ENCODE data around the gene NIT1. TPM values are rescaled to one million over a fixed set of nuclear protein-coding genes. Genes with fewer than 3 reads are reported as not detected.

NIT1 gene
- total and polyA plus RNA-seq, 4 donors = 31.1 to 50.5 (median 44.6) TPM

GRCh38 chr1:161130266-161130665 is 12.4 kb downstream of the NIT1 start:
- Histone ChIP-seq H3K36me3 (ENCODE audit: control insufficient read depth in 1 of 2, insufficient read depth in 2 of 2, low read length in 1 of 2) (no peaks in the 10 kb centered on the region), H3K4me1 (ENCODE audit: control insufficient read depth in 1 of 2, insufficient read depth in 2 of 2, low read length in 2 of 2) (no peaks in the 10 kb centered on the region), H3K4me3 (ENCODE audit: low read length in 2 of 2) (no peak overlapping the region), H3K27ac (ENCODE audit: low read depth in 1 of 2, low read length in 2 of 2) (no peak overlapping the region), H3K27me3 (ENCODE audit: control insufficient read depth in 1 of 2, insufficient read depth in 2 of 2, low read length in 1 of 2) (no peaks in the 10 kb centered on the region), H3K9me3 (ENCODE audit: control insufficient read depth, low read length) (no peaks in the 10 kb centered on the region)
- intact Hi-C loops (cut with DNase I) = no loop called here
- 19 to 23% methylated on average over 1 of the region's 1 CpG for WGBS, 2 donors
- no peak for DNase-seq
- no peak for ATAC-seq (ENCODE audit: low FRiP score)

GRCh38 chr1:161131523-161132409 is 13.9 kb downstream of the NIT1 start:
- WGBS, 2 donors = 1% methylated on average over 22 of the region's 22 CpGs
- peak; percentile 48 for ATAC-seq (ENCODE audit: low FRiP score)
- intact Hi-C loops (cut with DNase I) = loop anchor here (2.0 kb wide), 2 partner anchors 21 to 27 kb away; partner anchors contain the start of genes UFC1 (in 1 of the 2) and USP21 (in 1 of the 2)
- DNase-seq = no peak
- Histone ChIP-seq H3K36me3 (ENCODE audit: control insufficient read depth in 1 of 2, insufficient read depth in 2 of 2, low read length in 1 of 2) (no peaks in the 10 kb centered on the region), H3K4me3 (ENCODE audit: low read length in 2 of 2) (peak overlapping the region; percentile 61 to 92), H3K4me1 (ENCODE audit: control insufficient read depth in 1 of 2, insufficient read depth in 2 of 2, low read length in 2 of 2) (no peaks in the 10 kb centered on the region), H3K27ac (ENCODE audit: low read depth in 1 of 2, low read length in 2 of 2) (peak overlapping the region in 1 of 2 donors; percentile 79), H3K27me3 (ENCODE audit: control insufficient read depth in 1 of 2, insufficient read depth in 2 of 2, low read length in 1 of 2) (no peaks in the 10 kb centered on the region), H3K9me3 (ENCODE audit: control insufficient read depth, low read length) (no peaks in the 10 kb centered on the region)

- intact Hi-C loops (cut with DNase I) = loop anchor here (2.0 kb wide), 2 partner anchors 20 to 26 kb away; partner anchors contain the start of genes UFC1 (in 1 of the 2) and USP21 (in 1 of the 2)
- peak; percentile 96 to 97 for DNase-seq
- Histone ChIP-seq H3K27ac (ENCODE audit: low read depth in 1 of 2, low read length in 2 of 2) (peak within 1 kb of the TSS; percentile 63 to 79), H3K36me3 (ENCODE audit: control insufficient read depth in 1 of 2, insufficient read depth in 2 of 2, low read length in 1 of 2) (no peaks in the 10 kb centered on the region), H3K27me3 (ENCODE audit: control insufficient read depth in 1 of 2, insufficient read depth in 2 of 2, low read length in 1 of 2) (no peaks in the 10 kb centered on the region), H3K9me3 (ENCODE audit: control insufficient read depth, low read length) (no peaks in the 10 kb centered on the region), H3K4me3 (ENCODE audit: low read length in 2 of 2) (peak within 1 kb of the TSS; percentile 61 to 92), H3K4me1 (ENCODE audit: control insufficient read depth in 1 of 2, insufficient read depth in 2 of 2, low read length in 2 of 2) (no peaks in the 10 kb centered on the region)
- ATAC-seq (ENCODE audit: low FRiP score) = peak; percentile 95
- WGBS, 2 donors = 0 to 1% methylated on average over 51 to 68 of the region's 68 CpGs
Measured at GRCh38 chr1:161132410-161133219, 14.7 kb downstream of the NIT1 start, which contains the start of gene DEDD. TSS of gene DEDD (minus strand) at chr1:161132667. CDS start at chr1:161124462, 8,205 bp downstream.

- intact Hi-C loops (cut with DNase I) = loop anchor here (2.0 kb wide), 2 partner anchors 20 to 26 kb away; partner anchors contain the start of genes UFC1 (in 1 of the 2) and USP21 (in 1 of the 2)
- ATAC-seq (ENCODE audit: low FRiP score) = no peak
- H3K4me1 ChIP-seq (ENCODE audit: control insufficient read depth in 1 of 2, insufficient read depth in 2 of 2, low read length in 2 of 2) = no peaks in the 10 kb centered on the region
Measured at GRCh38 chr1:161133220-161133740, 15.4 kb downstream of the NIT1 start.

GRCh38 chr1:161137881-161138280 is 20.0 kb downstream of the NIT1 start:
- H3K36me3 ChIP-seq (ENCODE audit: control insufficient read depth in 1 of 2, insufficient read depth in 2 of 2, low read length in 1 of 2) = no peaks in the 10 kb centered on the region
- no peak overlapping the region for H3K4me3 ChIP-seq (ENCODE audit: low read length in 2 of 2)
- DNase-seq = no peak
- H3K27ac ChIP-seq (ENCODE audit: low read depth in 1 of 2, low read length in 2 of 2) = no peak overlapping the region
- no peaks in the 10 kb centered on the region for H3K4me1 ChIP-seq (ENCODE audit: control insufficient read depth in 1 of 2, insufficient read depth in 2 of 2, low read length in 2 of 2)
- intact Hi-C loops (cut with DNase I) = no loop called here
- no peaks in the 10 kb centered on the region for H3K9me3 ChIP-seq (ENCODE audit: control insufficient read depth, low read length)
- no peak for ATAC-seq (ENCODE audit: low FRiP score)
- H3K27me3 ChIP-seq (ENCODE audit: control insufficient read depth in 1 of 2, insufficient read depth in 2 of 2, low read length in 1 of 2) = no peaks in the 10 kb centered on the region
- 55 to 65% methylated on average over 3 of the region's 3 CpGs for WGBS, 2 donors

More at GRCh38 chr1:161133220-161133740, 15.4 kb downstream of the NIT1 start:
- H3K27ac ChIP-seq (ENCODE audit: low read depth in 1 of 2, low read length in 2 of 2) = peak overlapping the region; percentile 63 to 79
- H3K36me3 ChIP-seq (ENCODE audit: control insufficient read depth in 1 of 2, insufficient read depth in 2 of 2, low read length in 1 of 2) = no peaks in the 10 kb centered on the region
- H3K27me3 ChIP-seq (ENCODE audit: control insufficient read depth in 1 of 2, insufficient read depth in 2 of 2, low read length in 1 of 2) = no peaks in the 10 kb centered on the region
- H3K9me3 ChIP-seq (ENCODE audit: control insufficient read depth, low read length) = no peaks in the 10 kb centered on the region
- peak overlapping the region; percentile 61 to 92 for H3K4me3 ChIP-seq (ENCODE audit: low read length in 2 of 2)
- DNase-seq = no peak
- 2 to 3% methylated on average over 11 of the region's 11 CpGs for WGBS, 2 donors

GRCh38 chr1:161138431-161138830 is 20.5 kb downstream of the NIT1 start:
- ATAC-seq (ENCODE audit: low FRiP score) = no peak
- Histone ChIP-seq H3K27ac (ENCODE audit: low read depth in 1 of 2, low read length in 2 of 2) (no peak overlapping the region), H3K36me3 (ENCODE audit: control insufficient read depth in 1 of 2, insufficient read depth in 2 of 2, low read length in 1 of 2) (no peaks in the 10 kb centered on the region), H3K4me1 (ENCODE audit: control insufficient read depth in 1 of 2, insufficient read depth in 2 of 2, low read length in 2 of 2) (no peaks in the 10 kb centered on the region), H3K9me3 (ENCODE audit: control insufficient read depth, low read length) (no peaks in the 10 kb centered on the region), H3K4me3 (ENCODE audit: low read length in 2 of 2) (no peak overlapping the region), H3K27me3 (ENCODE audit: control insufficient read depth in 1 of 2, insufficient read depth in 2 of 2, low read length in 1 of 2) (no peaks in the 10 kb centered on the region)
- no peak for DNase-seq
- 60 to 77% methylated on average over 1 of the region's 1 CpG for WGBS, 2 donors
- intact Hi-C loops (cut with DNase I) = no loop called here

- H3K4me3 ChIP-seq (ENCODE audit: low read length in 2 of 2) = no peak overlapping the region
- H3K9me3 ChIP-seq (ENCODE audit: control insufficient read depth, low read length) = no peaks in the 10 kb centered on the region
- H3K27ac ChIP-seq (ENCODE audit: low read depth in 1 of 2, low read length in 2 of 2) = no peak overlapping the region
- no peaks in the 10 kb centered on the region for H3K4me1 ChIP-seq (ENCODE audit: control insufficient read depth in 1 of 2, insufficient read depth in 2 of 2, low read length in 2 of 2)
- ATAC-seq (ENCODE audit: low FRiP score) (no peak), DNase-seq (no peak)
- H3K27me3 ChIP-seq (ENCODE audit: control insufficient read depth in 1 of 2, insufficient read depth in 2 of 2, low read length in 1 of 2) = no peaks in the 10 kb centered on the region
- H3K36me3 ChIP-seq (ENCODE audit: control insufficient read depth in 1 of 2, insufficient read depth in 2 of 2, low read length in 1 of 2) = no peaks in the 10 kb centered on the region
- intact Hi-C loops (cut with DNase I) = no loop called here
- 25 to 32% methylated on average over 1 of the region's 1 CpG for WGBS, 2 donors
Measured at GRCh38 chr1:161139766-161140165, 21.9 kb downstream of the NIT1 start.

- Histone ChIP-seq H3K4me3 (ENCODE audit: low read length in 2 of 2) (no peak overlapping the region), H3K27me3 (ENCODE audit: control insufficient read depth in 1 of 2, insufficient read depth in 2 of 2, low read length in 1 of 2) (no peaks in the 10 kb centered on the region), H3K4me1 (ENCODE audit: control insufficient read depth in 1 of 2, insufficient read depth in 2 of 2, low read length in 2 of 2) (no peaks in the 10 kb centered on the region), H3K27ac (ENCODE audit: low read depth in 1 of 2, low read length in 2 of 2) (no peak overlapping the region), H3K9me3 (ENCODE audit: control insufficient read depth, low read length) (no peaks in the 10 kb centered on the region), H3K36me3 (ENCODE audit: control insufficient read depth in 1 of 2, insufficient read depth in 2 of 2, low read length in 1 of 2) (no peaks in the 10 kb centered on the region)
- DNase-seq (no peak), ATAC-seq (ENCODE audit: low FRiP score) (no peak)
- intact Hi-C loops (cut with DNase I) = no loop called here
- 92 to 94% methylated on average over 29 of the region's 29 CpGs for WGBS, 2 donors
Measured at GRCh38 chr1:161140755-161141400, 23.0 kb downstream of the NIT1 start.

Measured in aorta (tissue), 5 donors.